OCI-LY1 (cell line): Measurements from ENCODE around the gene TRIM73.
"Not testable (repeated sequence)": the region's sequence is repeated elsewhere in the genome, so short reads cannot be mapped to it uniquely, and the experiment has no call there.

Experiments
- EZH2 ChIP-seq: fragments of 200-600 bp; sonication (generic), shearing (Covaris generic); IDR thresholded peaks from 2 replicates; pipeline ENCODE4 v1.8.0; 2017; ENCODE audit warnings: borderline replicate concordance, mixed run types, mild to moderate bottlenecking, antibody characterized with exemption, low read length, moderate library complexity, mixed read lengths
- TF ChIP-seq, protein P1 (sequence below): fragments of 200-600 bp; sonication (generic), shearing (Covaris generic); IDR thresholded peaks from 2 replicates; pipeline ENCODE4 v1.5.1; 2017; ENCODE audit warnings: mild to moderate bottlenecking, antibody characterized with exemption, low read length, moderate library complexity, mixed read lengths

DNA sequence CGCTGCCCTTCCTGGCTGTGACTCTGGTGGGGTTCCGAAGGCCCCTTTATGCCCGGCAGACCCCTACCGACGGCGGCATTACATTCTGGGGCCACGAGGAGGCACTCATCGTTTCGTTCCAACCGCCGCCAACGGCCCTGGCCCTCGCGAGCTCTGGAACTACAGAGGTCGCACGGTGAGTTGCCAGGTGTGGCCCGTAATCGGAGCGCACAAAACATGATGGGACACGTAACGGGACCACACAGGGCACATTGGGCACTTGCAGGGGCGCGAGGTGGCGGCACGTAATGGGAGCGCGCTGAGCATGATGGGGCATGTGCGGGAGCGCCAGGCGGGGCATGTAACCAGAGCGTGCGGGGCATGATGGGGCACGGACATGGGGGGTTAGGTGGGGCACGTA lies at the start of gene TRIM73:
- TF ChIP-seq, protein P1, sequence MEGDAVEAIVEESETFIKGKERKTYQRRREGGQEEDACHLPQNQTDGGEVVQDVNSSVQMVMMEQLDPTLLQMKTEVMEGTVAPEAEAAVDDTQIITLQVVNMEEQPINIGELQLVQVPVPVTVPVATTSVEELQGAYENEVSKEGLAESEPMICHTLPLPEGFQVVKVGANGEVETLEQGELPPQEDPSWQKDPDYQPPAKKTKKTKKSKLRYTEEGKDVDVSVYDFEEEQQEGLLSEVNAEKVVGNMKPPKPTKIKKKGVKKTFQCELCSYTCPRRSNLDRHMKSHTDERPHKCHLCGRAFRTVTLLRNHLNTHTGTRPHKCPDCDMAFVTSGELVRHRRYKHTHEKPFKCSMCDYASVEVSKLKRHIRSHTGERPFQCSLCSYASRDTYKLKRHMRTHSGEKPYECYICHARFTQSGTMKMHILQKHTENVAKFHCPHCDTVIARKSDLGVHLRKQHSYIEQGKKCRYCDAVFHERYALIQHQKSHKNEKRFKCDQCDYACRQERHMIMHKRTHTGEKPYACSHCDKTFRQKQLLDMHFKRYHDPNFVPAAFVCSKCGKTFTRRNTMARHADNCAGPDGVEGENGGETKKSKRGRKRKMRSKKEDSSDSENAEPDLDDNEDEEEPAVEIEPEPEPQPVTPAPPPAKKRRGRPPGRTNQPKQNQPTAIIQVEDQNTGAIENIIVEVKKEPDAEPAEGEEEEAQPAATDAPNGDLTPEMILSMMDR = not testable (repeated sequence)
- TF ChIP-seq EZH2 = not testable (repeated sequence)
